HG03060 (cell line): ENCODE results near the gene PRSS57.
"Not testable (repeated sequence)": the region's sequence is repeated elsewhere in the genome, so short reads cannot be mapped to it uniquely, and the experiment has no call there.

Experiments
- ATAC-seq: cut with Tn5 transposase; IDR thresholded peaks from one replicate; pipeline ENCODE4 v1.9.1; 2021; ENCODE audit warnings: low read depth, moderate number of reproducible peaks; ENCODE audit not compliant: unreplicated experiment

Gene PRSS57

DNA sequence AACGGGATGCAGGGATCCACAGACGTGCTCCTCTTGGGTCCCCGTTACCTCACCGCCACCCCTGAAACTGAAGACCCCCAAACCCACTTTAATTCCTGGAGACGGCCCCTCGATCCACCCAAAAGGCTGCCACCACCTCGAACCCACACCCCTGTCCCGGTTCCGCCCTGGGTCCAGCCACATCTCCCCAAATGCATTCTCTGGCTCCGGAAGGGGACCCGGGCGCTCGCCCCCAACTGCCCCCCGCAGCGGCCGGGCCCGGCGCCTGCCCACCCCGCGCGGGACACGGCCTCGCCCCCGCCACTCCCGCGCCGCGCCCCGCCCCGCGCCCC is 19.3 kb downstream of the PRSS57 start:
- no peak for ATAC-seq

DNA sequence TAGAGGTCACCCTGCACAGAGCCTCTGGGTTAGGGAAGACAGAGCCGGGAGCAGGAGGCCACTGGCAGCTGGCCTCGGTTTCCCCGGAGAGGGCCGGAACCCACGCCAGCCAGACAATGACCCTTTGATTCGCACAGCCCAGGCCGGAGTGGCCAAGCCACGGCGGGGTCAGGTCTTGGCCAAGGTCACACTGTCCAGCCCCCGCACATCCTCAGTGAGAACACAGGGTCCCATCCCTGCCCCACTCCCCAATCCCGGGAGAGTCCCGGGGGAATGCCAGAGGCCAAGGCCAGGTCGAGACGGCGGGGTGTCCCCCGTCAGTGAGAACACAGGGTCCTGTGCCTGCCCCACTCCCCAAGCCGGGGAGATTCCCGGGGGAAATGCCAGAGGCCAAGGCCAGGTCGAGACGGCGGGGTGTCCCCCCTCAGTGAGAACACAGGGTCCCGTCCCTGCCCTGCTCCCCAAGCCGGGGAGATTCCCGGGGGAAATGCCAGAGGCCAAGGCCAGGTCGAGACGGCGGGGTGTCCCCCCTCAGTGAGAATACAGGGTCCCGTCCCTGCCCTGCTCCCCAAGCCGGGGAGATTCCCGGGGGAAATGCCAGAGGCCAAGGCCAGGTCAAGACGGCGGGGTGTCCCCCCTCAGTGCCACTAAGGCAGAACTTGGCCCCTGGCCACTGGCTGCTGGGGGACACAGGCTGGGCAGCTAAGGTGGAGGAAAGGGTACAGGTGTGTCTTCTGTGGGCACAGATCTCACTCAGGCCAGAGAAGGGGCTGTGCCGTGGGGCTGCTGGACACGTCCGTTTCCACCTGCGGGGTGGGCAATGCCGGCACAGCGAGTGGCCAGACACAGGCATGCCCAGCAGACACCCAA is 20.7 kb downstream of the PRSS57 start:
- no peak for ATAC-seq

DNA sequence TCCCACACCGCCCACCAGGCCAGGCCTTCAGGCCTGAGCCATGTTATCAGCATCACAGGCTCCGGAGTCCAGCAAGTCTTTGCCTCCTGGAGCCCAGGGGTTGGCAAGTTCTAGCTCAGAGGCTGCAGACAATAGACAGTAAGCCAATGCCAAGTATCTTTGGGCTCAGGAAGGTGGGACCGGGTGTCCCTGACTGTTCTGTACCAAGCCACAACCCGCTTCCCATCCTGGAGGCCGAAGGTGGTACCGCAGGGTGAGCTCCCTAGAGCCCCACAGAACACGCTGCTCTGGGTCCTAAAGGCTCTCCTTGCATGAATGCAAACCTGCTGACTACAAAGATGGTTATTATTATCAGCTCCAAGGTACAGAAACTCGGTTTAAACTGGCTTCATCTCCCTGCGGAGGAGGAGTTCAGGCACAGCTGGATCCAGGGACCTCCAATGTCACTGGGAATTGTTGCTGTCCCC is 24.6 kb downstream of the PRSS57 start:
- no peak for ATAC-seq

DNA sequence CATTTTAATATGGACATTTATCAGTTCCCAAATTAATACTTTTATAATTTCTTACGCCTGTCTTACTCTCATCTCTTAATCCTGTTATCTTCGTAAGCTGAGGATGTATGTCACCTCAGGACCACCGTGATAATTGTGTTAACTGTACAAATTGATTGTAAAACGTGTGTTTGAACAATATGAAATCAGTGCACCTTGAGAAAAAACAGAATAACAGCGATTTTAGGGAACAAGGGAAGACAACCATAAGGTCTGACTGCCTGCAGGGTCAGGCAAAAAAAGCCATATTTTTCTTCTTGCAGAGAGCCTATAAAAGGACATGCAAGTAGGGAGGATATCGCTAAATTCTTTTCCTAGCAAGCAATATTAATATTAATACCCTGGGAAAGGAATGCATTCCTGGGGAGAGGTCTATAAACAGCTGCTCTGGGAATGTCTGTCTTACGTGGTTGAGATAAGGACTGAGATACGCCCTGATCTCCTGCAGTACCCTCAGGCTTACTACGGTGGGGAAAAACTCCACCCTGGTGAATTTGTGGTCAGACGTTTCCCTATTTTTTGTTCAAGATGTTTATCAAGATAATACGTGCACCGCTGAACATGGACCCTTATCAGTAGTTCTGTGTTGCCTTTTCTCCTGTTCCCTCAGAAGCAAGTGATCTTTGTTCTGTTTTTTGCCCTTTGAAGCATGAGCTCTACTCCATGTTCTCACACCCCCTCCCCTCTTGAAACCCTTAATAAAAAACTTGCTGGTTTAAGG is 26.4 kb downstream of the PRSS57 start:
- not testable (repeated sequence) for ATAC-seq

DNA sequence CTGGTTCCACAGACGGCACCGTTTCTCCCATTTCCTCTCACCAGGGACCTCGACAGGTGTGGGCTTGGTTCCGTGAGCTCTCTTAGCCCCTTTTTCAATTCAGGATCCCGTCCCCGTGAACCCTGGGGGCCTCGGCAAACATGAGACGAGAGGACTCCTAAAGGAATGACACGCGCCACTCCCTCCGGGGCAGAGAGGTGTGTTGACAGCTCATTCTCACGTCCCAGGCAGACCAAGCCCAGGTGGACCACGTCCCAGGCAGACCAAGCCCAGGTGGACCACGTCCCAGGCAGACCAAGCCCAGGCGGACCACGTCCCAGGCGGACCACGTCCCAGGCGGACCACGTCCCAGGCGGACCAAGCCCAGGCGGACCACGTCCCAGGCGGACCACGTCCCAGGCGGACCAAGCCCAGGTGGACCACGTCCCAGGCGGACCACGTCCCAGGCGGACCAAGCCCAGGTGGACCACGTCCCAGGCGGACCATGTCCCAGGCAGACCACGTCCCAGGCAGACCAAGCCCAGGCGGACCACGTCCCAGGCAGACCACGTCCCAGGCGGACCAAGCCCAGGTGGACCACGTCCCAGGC is 28.2 kb downstream of the PRSS57 start:
- not testable (repeated sequence) for ATAC-seq

DNA sequence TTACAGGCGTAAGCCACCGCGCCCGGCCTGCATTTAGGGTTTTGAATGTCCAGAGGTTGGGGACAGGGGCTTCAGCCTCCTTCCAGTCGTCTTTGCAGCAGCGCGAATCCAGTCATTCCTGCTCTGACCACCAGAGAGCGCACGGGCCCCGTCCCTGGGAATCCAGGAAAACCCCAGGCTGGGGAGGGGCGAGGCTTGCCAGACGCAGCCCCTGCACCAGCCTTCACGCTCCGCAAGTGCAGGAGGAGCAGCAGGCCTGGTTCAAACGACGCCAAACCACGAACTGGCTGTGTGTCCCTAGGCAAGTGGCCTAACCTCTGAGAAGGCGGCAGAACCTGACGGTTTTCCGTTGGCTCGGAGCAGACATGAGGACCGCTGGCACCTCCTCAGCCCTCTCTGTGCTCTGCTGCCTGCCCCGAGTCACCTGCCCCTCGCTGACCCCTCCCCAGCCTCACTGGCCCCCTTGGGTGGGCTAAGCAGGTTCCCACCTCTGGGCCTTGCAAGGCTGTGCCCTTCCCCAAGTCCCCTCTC is 30.3 kb downstream of the PRSS57 start:
- no peak for ATAC-seq

DNA sequence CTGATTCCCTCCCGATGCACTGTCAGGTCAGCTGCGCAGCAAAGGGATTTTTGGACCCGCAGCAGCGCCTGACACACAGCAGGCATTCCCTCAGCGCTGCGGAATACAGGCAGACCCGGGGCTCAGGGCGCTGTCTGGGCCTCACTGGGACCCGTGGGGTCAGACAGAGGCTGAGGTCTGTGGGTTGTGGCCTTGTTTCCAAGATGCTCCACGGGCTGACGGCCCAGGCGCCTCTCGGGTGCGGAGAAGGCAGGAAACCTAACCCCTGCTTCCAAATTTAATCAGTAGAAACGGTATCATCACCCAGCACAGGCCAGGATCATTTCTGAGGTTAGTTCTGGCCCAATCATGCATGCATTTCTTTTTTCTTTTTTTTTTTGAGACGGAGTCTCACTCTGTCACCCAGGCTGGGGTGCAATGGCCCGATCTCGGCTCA is 31.6 kb downstream of the PRSS57 start:
- no peak for ATAC-seq

DNA sequence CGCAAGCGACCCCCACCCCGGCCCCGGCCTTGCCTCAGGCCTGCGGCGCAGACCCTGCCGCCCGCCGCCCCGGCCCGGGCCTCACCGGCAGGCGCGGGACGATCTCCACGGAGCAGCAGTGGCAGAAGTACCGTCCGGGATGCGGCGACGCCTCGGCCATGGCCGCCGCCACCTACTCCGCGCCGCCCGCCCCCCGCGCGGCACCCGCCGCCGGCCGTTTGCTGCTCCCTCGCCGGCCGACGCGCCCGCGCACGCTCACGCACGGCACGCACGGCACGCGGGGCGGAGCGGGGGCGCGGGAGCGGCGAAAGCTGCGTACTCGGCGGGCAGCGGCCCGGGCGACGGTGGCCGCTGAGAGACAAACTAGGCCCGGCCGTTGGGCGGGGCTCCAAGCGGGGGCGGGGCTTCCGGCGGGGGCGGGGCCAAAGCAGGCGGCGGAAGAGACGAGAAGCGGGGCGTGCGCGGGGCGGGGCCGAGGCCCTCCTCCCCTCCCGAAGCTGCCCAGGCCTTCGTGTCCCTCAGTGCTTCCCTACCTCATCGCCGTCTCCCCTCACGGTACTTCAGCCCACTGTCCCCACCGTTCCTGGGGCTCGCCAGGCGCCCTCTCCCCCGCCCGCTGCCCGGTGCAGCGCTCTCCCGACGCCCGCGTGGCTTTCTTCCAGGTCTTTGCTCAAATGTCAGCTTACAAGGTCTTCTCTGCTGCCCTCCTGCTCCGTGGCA is 32.1 kb downstream of the PRSS57 start, which contains the start of gene RNF126:
TSS of gene RNF126 (minus strand) at position 253 of the 720 bp plus-strand sequence. CDS start at position 160, 93 bp downstream.
- ATAC-seq = no peak

DNA sequence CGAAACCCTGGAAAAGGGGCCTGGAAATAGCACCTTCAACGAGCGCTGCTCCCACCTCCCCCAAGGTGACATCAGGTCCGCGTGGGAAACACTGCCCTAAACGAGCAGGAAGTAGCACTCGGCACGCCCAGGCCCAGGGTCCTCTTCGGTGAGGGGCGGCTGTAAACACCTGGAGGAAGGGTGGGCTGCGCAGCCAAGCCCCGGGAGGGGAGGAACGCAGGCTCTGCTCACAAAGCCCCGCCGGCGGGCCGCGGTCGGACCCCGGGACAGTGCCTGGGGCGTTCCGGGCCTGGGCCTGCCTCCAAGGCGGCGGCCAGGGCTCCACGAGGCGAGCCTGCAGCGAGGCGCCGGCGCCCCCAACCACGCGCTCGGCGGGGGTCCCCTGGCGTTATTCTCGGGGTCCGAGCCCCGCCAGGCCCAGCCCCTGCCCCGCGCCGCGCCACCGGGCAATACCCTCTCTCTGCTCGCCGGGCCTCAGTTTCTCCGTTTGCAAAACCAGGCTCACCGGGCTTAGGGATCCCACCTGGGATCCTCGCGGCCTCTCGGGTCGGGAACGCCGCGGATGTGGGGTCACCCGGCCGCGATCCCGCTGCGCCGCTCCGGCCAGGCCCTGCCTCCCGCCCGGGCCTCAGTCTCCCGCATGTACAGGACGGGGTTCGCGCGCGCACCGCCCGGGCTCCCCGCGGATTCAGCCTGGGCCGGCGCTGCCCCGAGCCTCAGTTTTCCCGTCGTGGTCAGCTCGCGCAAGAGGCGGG is 32.9 kb downstream of the PRSS57 start:
- no peak for ATAC-seq

DNA sequence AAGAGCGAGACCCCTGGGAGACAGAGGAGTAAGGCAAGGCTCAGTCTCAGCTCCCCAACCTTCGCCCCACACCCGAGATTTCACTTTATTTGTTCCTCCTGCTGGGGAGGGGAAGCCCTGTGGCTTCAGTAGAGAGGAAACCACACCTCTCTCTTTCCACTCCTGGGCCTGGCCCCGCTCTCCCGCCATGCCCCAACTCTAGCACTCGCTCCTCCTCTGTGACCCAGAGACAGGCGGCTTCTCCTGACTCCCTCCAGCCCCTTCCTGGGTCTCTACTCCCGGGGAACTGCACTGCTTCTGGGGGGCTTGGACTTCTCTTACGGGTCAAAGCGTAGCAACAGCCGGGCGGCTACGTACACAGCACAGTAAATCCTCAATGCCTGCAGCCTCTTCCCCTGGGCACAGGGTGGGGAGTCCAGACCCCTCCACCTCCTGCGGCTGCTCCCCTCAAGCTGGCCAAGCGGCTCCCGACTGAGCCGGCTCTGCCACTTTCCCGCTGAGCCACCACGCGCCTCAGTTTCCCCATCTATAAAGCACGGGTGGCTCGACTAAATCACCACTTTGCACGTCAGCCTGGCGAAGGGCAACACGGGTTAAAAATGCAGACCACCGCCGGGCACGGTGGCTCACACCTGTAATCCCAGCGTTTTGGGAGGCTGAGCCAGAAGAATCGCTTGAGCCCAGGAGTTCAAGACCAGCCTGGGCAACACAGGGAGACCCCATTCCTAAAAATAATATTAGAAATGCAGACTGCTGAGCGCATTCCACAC is 33.6 kb downstream of the PRSS57 start:
- ATAC-seq = no peak

DNA sequence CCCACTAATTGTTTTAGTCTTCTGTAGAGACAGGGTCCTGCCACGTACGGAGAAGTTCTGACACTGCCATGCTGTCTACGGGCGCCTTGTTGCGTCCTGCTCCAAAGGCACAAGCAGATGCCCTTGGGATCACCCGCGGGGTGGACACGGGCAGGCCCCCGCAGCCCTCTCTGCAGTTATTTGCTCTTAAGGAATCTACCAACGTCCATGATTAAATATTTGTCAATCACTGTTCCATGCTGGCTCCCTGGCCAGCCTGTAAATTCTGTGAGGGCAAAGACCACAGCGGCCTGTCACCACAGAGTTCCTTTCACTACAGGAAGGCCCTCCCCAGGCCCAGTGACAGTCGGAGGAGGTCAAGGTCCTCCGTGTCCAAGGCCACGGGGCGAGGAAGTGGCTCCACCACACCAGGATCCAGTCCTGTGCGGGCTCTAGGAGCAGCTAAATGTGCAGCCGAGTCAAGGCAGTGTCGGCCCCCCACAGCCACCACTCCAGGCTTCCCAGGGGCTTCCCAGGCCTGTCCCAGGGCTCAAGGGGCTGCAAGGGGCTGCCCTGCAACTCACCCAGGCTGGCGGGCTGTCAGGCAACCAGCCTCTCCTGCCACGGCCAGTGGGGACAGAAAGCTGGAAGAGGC is 34.3 kb downstream of the PRSS57 start:
- no peak for ATAC-seq

DNA sequence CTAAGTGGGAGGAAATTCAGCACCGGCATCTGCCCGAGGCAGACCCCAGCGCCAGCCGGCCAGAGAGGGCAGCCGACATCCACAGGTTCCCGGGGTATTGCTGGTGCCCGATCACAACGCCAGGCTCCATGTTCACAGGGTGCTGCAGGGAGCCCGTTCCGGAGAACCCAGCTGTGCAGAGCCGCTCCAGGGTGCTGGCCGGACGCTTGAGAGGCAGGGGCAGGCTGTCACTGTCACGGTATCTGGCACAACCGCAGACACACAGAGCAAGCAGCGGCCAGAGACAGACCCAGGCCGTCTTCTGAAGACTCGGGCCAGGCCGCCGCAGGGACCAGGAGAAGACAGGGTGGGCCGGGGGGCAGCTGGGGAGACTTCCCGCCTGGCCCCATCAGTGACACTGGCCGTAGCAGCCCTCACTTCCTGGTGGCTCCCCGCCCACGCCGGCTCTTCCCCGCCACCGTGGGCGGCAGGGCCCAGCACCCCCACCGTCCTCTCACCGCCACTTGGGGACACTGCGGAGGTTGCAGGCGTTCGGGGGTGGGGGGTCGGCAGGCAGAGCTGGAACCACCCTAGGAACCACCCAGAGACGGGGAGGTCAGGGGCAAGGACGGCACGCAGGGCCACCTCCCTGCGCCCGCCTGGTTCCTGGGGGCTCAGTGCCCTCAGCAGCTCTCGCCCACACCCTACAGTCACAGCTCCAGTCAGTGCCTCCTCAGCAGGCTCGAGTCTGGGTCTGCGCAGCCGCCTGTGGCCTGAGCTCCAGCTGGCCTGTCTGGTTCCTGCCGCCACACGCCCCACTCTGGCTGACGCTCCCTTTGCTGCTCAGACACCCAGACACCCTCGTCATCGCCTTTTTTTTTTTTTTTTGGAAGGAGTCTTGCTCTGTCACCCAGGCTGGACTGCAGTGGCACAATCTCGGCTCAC is 36.1 kb downstream of the PRSS57 start:
- no peak for ATAC-seq

DNA sequence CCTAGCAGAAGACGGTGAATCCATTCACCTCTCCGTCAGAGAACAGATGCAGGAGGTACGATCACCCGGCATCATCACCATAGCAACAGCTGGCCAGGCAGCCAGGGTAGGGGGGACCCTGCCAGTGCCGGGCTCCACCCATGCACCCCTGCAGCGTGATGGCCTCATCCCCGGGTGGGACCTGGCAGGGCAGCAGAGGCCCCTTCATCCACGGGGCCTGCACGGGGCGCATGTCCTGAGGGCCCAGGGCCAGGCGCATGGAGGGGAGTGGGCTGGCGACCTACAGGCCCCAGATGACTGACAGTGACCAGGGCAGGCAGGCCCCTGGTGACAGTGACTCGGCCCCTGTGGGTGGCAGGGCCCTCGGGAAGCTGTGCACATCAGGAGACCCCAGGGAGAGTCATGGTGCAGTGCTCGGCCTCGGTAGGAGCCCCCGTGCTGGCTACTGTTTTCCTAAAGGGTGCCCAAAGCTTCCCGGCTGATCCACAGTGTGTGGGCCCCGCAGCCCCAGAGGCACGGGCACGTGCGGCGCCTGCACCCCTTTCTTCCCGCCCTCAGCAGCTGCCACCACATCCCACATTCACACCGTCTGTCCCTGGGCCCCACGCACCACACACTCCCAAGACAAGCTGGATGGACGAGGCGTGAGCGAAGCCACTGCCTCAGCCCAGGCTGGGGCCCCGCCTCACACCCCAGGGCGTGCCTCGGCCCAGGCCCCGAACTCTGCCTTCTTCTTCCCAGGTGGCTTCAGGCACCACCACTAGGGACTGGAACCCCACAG is 37.0 kb downstream of the PRSS57 start:
- ATAC-seq = no peak

DNA sequence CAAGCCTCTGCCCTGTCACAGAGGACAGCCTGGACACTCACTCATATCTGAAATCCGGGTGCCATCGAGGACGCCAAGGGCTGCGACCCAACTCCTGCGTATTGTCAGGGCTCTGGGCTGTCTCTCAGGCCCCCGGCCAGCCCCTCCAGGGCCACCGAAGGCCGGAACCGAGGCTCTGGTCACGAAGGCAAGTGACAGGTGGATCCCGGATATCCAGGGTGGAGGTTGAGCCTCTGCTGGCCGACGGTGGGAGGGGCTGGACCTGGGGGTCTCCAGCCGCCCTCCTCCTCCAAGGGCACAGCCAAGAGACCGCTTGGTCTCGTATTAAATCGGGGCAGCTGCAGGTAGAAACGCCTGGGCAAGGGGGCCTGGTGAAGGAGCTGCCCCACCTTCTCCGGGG is 37.6 kb downstream of the PRSS57 start:
- no peak for ATAC-seq

DNA sequence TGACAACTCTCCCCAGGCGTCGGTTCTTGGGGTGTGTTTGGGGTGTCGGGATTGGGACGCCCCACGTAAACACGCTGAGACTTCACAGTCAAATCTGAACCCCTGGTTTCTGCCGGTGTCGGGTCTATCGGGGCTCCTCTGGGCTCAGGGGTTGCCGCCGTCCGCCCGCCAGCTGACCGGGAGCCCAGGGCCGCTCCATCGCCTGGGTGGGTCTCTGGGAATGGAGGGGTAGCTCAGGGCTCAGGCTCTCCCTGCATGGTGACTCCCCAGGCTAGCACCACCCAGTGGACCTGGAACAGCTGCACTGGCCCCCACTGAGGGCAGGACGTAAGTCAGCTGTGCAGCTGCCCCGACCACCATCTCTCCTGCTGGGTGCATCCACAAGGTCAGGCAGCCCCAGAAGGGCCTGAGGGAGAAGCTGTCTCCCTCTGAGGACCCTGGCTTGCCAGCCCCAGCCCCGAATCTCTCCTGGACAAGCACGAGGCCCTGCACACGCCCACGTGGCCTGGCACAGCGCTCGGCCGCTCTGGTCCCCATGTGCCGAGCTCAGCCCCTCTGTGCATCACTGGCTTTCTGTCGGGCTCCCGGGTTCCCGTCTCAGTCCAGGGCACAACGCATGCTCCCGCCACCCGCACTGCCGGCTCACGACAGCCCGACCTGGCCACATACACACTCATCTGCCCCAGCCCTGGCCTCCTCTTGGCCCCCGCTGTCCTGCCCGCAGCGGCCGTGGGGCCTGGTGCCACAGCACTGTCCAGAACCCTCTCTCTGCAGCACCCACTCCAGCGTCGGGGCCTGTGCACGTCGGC is 38.3 kb downstream of the PRSS57 start:
- ATAC-seq = no peak

DNA sequence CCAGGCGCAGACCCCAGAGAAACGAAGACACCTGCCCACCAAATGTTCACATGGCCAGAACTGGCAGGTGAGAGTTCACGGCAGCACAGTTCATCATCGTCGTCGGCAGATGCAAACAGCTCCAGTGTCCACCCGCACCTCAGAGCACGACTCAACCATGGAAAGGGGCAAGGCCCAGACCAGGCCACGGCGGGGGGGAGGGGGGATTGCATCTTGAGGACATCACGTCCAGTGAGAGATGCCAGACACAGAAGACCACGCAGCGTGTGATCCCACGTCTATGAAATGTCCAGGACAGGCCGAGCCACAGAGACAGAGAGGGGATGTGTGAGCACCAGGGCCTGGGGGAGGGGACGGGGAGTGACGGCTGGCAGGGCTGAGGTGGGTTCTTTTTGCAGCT is 39.6 kb downstream of the PRSS57 start:
- no peak for ATAC-seq
